K562 (cell line): ENCODE data around the gene TMEM107. TPM values are rescaled to one million over a fixed set of nuclear protein-coding genes. Genes with fewer than 3 reads are reported as not detected.

Experiments
- BCOR ChIP-seq: fragments of 450-650 bp; IDR thresholded peaks from 2 replicates; pipeline ENCODE4 v1.6.1; 2016
- CBX2 ChIP-seq: fragments of 200-600 bp; sonication (generic); IDR thresholded peaks from one replicate; pipeline ENCODE4 v1.6.1; 2012; ENCODE audit warnings: mild to moderate bottlenecking, low read length, inconsistent platforms; ENCODE audit not compliant: insufficient read depth, poor library complexity, severe bottlenecking
- CTCFL ChIP-seq: IDR thresholded peaks from 2 replicates; pipeline ENCODE4 v1.6.1; 2011; ENCODE audit warnings: borderline replicate concordance, low read depth, mild to moderate bottlenecking, moderate library complexity, low read length; ENCODE audit not compliant: insufficient read depth, poor library complexity, severe bottlenecking
- DMBX1 ChIP-seq: fragments of 250-450 bp; sonication (Bioruptor Pico); IDR thresholded peaks from 2 replicates; pipeline ENCODE4 v1.8.0; 2022; ENCODE audit warnings: inconsistent platforms, mild to moderate bottlenecking, moderate library complexity, borderline replicate concordance
- E2F3 ChIP-seq: fragments of 250-450 bp; sonication (Bioruptor Pico); IDR thresholded peaks from 2 replicates; pipeline ENCODE4 v1.4.0; 2020; ENCODE audit warnings: mild to moderate bottlenecking
- FIP1L1 ChIP-seq: fragments of 200-400 bp; formaldehyde crosslinking; IDR thresholded peaks from 2 replicates; pipeline ENCODE4 v1.6.1; 2018; ENCODE audit warnings: mild to moderate bottlenecking, low read depth, low read length; ENCODE audit not compliant: poor library complexity, severe bottlenecking
- FOS ChIP-seq: IDR thresholded peaks from 3 replicates; pipeline ENCODE4 v1.6.1; 2011; ENCODE audit not compliant: insufficient read length; ENCODE audit errors: extremely low read depth
- HSF4 ChIP-seq: fragments of 250-450 bp; sonication (Bioruptor Pico); IDR thresholded peaks from 2 replicates; pipeline ENCODE4 v2.1.2; 2022; ENCODE audit warnings: mild to moderate bottlenecking, moderate library complexity, borderline replicate concordance
- LARP7 ChIP-seq: fragments of 450-650 bp; IDR thresholded peaks from 2 replicates; pipeline ENCODE4 v1.6.1; 2016
- NCOA1 ChIP-seq: fragments of 450-650 bp; IDR thresholded peaks from 2 replicates; pipeline ENCODE4 v1.6.1; 2016; ENCODE audit warnings: low read depth
- NFATC3 ChIP-seq: fragments of 450-650 bp; IDR thresholded peaks from 2 replicates; pipeline ENCODE4 v1.6.1; 2017; ENCODE audit warnings: mild to moderate bottlenecking
- NR0B1 ChIP-seq: fragments of 450-650 bp; IDR thresholded peaks from one replicate; pipeline ENCODE4 v1.6.1; 2018; ENCODE audit warnings: mild to moderate bottlenecking, moderate library complexity; ENCODE audit not compliant: partially characterized antibody
- POLR2B ChIP-seq: fragments of 450-650 bp; IDR thresholded peaks from 2 replicates; pipeline ENCODE4 v1.6.1; 2018; ENCODE audit warnings: low read depth; ENCODE audit not compliant: partially characterized antibody
- SETDB1 ChIP-seq: IDR thresholded peaks from one replicate; pipeline ENCODE4 v1.6.1; 2012; ENCODE audit warnings: low read length, control low read depth, inconsistent platforms
- SNAPC5 ChIP-seq: fragments of 250-450 bp; sonication (Bioruptor Pico); IDR thresholded peaks from 2 replicates; pipeline ENCODE4 v1.8.0; 2021; ENCODE audit warnings: moderate library complexity, mild to moderate bottlenecking, inconsistent platforms
- SUPT5H ChIP-seq: fragments of 450-650 bp; IDR thresholded peaks from 2 replicates; pipeline ENCODE4 v1.6.1; 2016
- THRB ChIP-seq: fragments of 450-650 bp; formaldehyde crosslinking; conservative IDR thresholded peaks from 2 replicates; pipeline ENCODE4 v1.4.0; 2022; ENCODE audit warnings: mild to moderate bottlenecking, missing genetic modification characterization
- ZBTB2 ChIP-seq: fragments of 450-650 bp; IDR thresholded peaks from 2 replicates; pipeline ENCODE4 v1.6.1; 2016; ENCODE audit warnings: antibody characterized with exemption
- ZNF274 ChIP-seq: IDR thresholded peaks from 2 replicates; pipeline ENCODE4 v1.6.1; 2011; ENCODE audit warnings: low read depth, mild to moderate bottlenecking, low read length, moderate library complexity, borderline replicate concordance
- ZNF584 ChIP-seq: fragments of 200-800 bp; sonication (Bioruptor generic); IDR thresholded peaks from 2 replicates; pipeline ENCODE4 v1.6.1; 2016; ENCODE audit warnings: low read depth, mild to moderate bottlenecking, missing genetic modification characterization, missing compliant biosample characterization
- ZNF655 ChIP-seq: fragments of 250-450 bp; sonication (Bioruptor Pico); IDR thresholded peaks from 2 replicates; pipeline ENCODE4 v1.5.0; 2021
- ZNF695 ChIP-seq: fragments of 450-650 bp; formaldehyde crosslinking; IDR thresholded peaks from 2 replicates; pipeline ENCODE4 v1.4.0; 2020; ENCODE audit warnings: mild to moderate bottlenecking, moderate library complexity
- ZNF780A ChIP-seq: fragments of 250-450 bp; sonication (Bioruptor Pico); IDR thresholded peaks from 2 replicates; pipeline ENCODE4 v1.5.0; 2021; ENCODE audit warnings: mild to moderate bottlenecking
- polyA plus RNA-seq, 8 experiments: library from polyadenylated mRNA; depleted of rRNA in 4 of 8; stranded (reverse) in 5 of 8; unstranded in 3 of 8; fragments of >200 nt; fragmentation: Nextera tagmentation in 2 of 8; fragmentation: Illumina TruSeq in 1 of 8; extraction: Ambion mirVana in 2 of 8; extraction: Trizol in 1 of 8; gene quantifications; 2 replicates each; pipeline versions ENCODE4 v1.2.1 to v1.2.3, GENCODE V29; 2011 to 2014; ENCODE audit warnings: inconsistent platforms in 1 of 8, missing spikeins in 1 of 8
- total RNA-seq, 7 experiments: library from RNA; depleted of rRNA in 6 of 7; stranded (reverse); fragments of >200 nt in 6 of 7; fragmentation: Illumina TruSeq in 2 of 7; extraction: Trizol in 2 of 7; gene quantifications; 2 replicates each; pipeline versions ENCODE4 v1.2.1 to v1.2.3, GENCODE V29; 2011 to 2021; ENCODE audit warnings: low replicate concordance in 1 of 7

TMEM107 gene
- total and polyA plus RNA-seq, 9 of the 15 experiments (the other 6 are each of a cell fraction or from before 2014, with no cell fraction given), result 7.1 to 26.2 (median 16.9) TPM

- no peak for TF ChIP-seq CTCFL
- TF ChIP-seq SETDB1, result no peak
- no peak for TF ChIP-seq FOS
- no peak for TF ChIP-seq DMBX1 (CRISPR knock-in tag)
- no peak for TF ChIP-seq CBX2
- TF ChIP-seq ZBTB2, result 0 out of 2 replicates have a peak, but pooled peaks have one; percentile 48
- no peak for TF ChIP-seq ZNF274
- TF ChIP-seq POLR2B, result no peak
- no peak for TF ChIP-seq HSF4
- TF ChIP-seq ZNF695 (CRISPR knock-in tag), result no peak
- 0 out of 2 replicates have a peak, but pooled peaks have one; percentile 21 for TF ChIP-seq BCOR
- no peak for TF ChIP-seq SNAPC5 (CRISPR knock-in tag)
- no peak for TF ChIP-seq NR0B1
- no peak for TF ChIP-seq NCOA1
- no peak for TF ChIP-seq ZNF584
- no peak for TF ChIP-seq ZNF780A (CRISPR knock-in tag)
- TF ChIP-seq LARP7, result no peak
- no peak for TF ChIP-seq FIP1L1
- peak; percentile 77; the same call in 1 of the 2 replicates for TF ChIP-seq SUPT5H
- no peak for TF ChIP-seq NFATC3
- no peak for TF ChIP-seq ZNF655 (CRISPR knock-in tag)
- TF ChIP-seq THRB, result 0 out of 2 replicates have a peak, but pooled peaks have one; percentile 52
- no peak for TF ChIP-seq E2F3
These were observed 20.3 kb downstream of the TMEM107 start (continued) for GRCh38 chr17:8155996-8156245.
